Pancreas (tissue), 10 donors: ENCODE data around the gene PPIL6. TPM values are rescaled to one million over a fixed set of nuclear protein-coding genes. Genes with fewer than 3 reads are reported as not detected.

Source experiments
- ATAC-seq, 4 donors: fragments of 200-7000 bp; cut with Tn5 transposase; one replicate each; pipeline versions ENCODE4 v1.8.0 to v1.9.1; 2020; ENCODE audit warnings: mild to moderate bottlenecking in 4 of 4, moderate library complexity in 4 of 4
- DNase-seq, 6 donors: peaks; one replicate each; pipeline ENCODE4 v3.0.0-alpha.2; 2020
- FAIRE-seq: peaks from 2 replicates; lab custom pipeline; 2012; peaks lifted over from hg19 to GRCh38; lab: Jason Lieb, UNC
- H3K27ac ChIP-seq, 4 donors: fragments of 200-600 bp; sonication (generic); 1 replicate in 3 of 4; 2 replicates in 1 of 4; pipeline versions ENCODE4 v1.5.0 to v1.8.0; 2020
- H3K27me3 ChIP-seq, 4 donors: fragments of 200-600 bp; one replicate each; pipeline ENCODE4 v1.8.0; 2021
- H3K36me3 ChIP-seq, 3 donors: fragments of 200-600 bp; sonication (generic) in 1 of 3; one replicate each; pipeline versions ENCODE4 v1.5.0 to v1.8.0; 2020 to 2021
- H3K4me1 ChIP-seq, 3 donors: fragments of 200-600 bp; one replicate each; pipeline ENCODE4 v1.8.0; 2021
- H3K4me3 ChIP-seq, 4 donors: fragments of 200-600 bp; sonication (generic) in 2 of 4; one replicate each; pipeline versions ENCODE4 v1.5.0 to v1.8.0; 2020 to 2021
- H3K9me3 ChIP-seq, 4 donors: fragments of 200-600 bp; one replicate each; pipeline ENCODE4 v1.8.0; 2021
- WGBS, 2 donors: extraction: QIAGEN DNeasy Blood & Tissue Kit; methylation state at CpG; one replicate each; pipeline ENCODE4 v1.1.7; 2013; 5-methylcytosine and 5-hydroxymethylcytosine counted together
- intact Hi-C, 3 donors: fragments of 100-400 bp; cut with DNase I; formaldehyde crosslinking; loops; one replicate each; pipeline versions ENCODE4 v1.11.1 to v1.14.2; 2022
- polyA plus RNA-seq, 2 donors: library from polyadenylated mRNA; stranded (reverse); fragments of 200-250 nt; gene quantifications; one replicate each; pipeline ENCODE4 v1.2.3, GENCODE V29; 2013
- total RNA-seq, 6 donors: library from RNA; stranded (reverse); fragmentation: NEBNext Ultra II Directional in 4 of 6; extraction: Animal tissue kit (Norgen Biotek cat#: 25700) in 4 of 6; gene quantifications; one replicate each; pipeline versions ENCODE4 v1.2.1 to v1.2.4, GENCODE V29; 2021 to 2023
- TF ChIP-seq, protein P1 (sequence below), 4 donors: fragments of 200-600 bp; sonication (generic) in 3 of 4; IDR thresholded peaks; one replicate each; pipeline versions ENCODE4 v1.5.0 to v1.8.0; 2021; ENCODE audit warnings: antibody characterized with exemption in 4 of 4
- donor health status: healthy with polysubstance abuse.
- donor health status: DM: no; HTN: no; CAD: no; lungs with moderate emphysema.
- donor health status: DM: no; HTN: no; CAD: no.
- donor health status: control.
- donor health status: control.
- donor health status: Bipolar disorder and iron deficiency.
- donor health status: DM: yes; HTN: yes; CAD: no.
- donor health status: DM: no; HTN: no; CAD: no.
- donor health status: DM: no; HTN: no; CAD: no.
- donor health status: DM: yes; HTN: yes; CAD: no.

The PPIL6 gene
- total and polyA plus RNA-seq, 8 donors, result 1.1 to 3.4 (median 2.0) TPM

DNA sequence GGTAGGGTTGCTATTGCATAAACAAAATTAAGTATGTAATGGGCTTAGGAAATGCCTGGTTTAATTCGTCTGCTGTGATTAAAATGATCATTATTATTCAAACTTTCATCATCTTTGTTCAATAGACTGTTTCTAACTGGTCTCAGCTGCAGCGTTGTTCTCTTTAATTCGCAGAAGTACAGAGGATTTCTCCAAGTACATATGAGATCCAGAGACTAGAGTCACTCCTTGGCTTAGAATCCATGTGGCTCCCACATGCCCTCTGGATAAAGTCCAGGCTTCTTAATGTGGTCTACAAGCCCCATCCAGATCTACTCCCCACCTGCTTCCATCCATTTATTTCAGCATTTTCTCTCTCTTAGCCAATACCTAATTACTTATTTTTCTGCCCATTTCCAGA is 43.7 kb upstream of the PPIL6 start:
- Histone ChIP-seq H3K27ac (no peak overlapping the region), H3K4me3 (peak overlapping the region in 2 of 4 donors; percentile 29 to 99), H3K27me3 (no peaks in the 10 kb centered on the region), H3K9me3 (no peaks in the 10 kb centered on the region), H3K36me3 (no peaks in the 10 kb centered on the region), H3K4me1 (peaks cover 5 to 28% (median 10%) of the 10 kb centered on the region in 3 donors)
- intact Hi-C loops, result no loop called here
- DNase-seq, result no peak
- ATAC-seq, result no peak
- 35 to 44% methylated on average over 3 of the region's 3 CpGs for WGBS, 2 donors
- TF ChIP-seq, protein P1, sequence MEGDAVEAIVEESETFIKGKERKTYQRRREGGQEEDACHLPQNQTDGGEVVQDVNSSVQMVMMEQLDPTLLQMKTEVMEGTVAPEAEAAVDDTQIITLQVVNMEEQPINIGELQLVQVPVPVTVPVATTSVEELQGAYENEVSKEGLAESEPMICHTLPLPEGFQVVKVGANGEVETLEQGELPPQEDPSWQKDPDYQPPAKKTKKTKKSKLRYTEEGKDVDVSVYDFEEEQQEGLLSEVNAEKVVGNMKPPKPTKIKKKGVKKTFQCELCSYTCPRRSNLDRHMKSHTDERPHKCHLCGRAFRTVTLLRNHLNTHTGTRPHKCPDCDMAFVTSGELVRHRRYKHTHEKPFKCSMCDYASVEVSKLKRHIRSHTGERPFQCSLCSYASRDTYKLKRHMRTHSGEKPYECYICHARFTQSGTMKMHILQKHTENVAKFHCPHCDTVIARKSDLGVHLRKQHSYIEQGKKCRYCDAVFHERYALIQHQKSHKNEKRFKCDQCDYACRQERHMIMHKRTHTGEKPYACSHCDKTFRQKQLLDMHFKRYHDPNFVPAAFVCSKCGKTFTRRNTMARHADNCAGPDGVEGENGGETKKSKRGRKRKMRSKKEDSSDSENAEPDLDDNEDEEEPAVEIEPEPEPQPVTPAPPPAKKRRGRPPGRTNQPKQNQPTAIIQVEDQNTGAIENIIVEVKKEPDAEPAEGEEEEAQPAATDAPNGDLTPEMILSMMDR (IDR thresholded peaks at IDR 0.05), result no peak
- FAIRE-seq, result no peak

DNA sequence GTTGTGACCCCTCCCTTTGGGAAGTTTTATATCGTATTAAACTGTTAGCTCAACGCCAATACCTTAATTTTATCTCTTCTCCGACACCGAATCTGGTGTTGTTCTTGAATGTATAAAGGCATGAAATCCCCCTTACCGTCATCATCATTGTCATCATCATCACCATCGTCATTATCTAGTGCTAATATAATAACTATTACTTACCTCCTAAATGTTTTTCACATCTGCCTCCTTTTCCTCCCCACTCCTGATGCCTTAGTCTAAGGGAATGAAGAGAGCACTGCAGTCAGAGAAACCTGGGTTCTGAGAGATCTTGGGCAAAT is 43.3 kb upstream of the PPIL6 start:
- Histone ChIP-seq H3K36me3 (no peaks in the 10 kb centered on the region), H3K4me3 (peak overlapping the region in 3 of 4 donors; percentile 29 to 99 (median 93)), H3K4me1 (peaks cover 5 to 33% (median 10%) of the 10 kb centered on the region in 3 donors), H3K27me3 (no peaks in the 10 kb centered on the region), H3K9me3 (no peaks in the 10 kb centered on the region), H3K27ac (no peak overlapping the region)
- WGBS, 2 donors, result 0% methylated on average over 6 of the region's 6 CpGs
- FAIRE-seq, result no peak
- no peak for DNase-seq
- intact Hi-C loops, result no loop called here
- TF ChIP-seq, protein P1 (IDR thresholded peaks at IDR 0.05), result no peak
- ATAC-seq, result no peak

DNA sequence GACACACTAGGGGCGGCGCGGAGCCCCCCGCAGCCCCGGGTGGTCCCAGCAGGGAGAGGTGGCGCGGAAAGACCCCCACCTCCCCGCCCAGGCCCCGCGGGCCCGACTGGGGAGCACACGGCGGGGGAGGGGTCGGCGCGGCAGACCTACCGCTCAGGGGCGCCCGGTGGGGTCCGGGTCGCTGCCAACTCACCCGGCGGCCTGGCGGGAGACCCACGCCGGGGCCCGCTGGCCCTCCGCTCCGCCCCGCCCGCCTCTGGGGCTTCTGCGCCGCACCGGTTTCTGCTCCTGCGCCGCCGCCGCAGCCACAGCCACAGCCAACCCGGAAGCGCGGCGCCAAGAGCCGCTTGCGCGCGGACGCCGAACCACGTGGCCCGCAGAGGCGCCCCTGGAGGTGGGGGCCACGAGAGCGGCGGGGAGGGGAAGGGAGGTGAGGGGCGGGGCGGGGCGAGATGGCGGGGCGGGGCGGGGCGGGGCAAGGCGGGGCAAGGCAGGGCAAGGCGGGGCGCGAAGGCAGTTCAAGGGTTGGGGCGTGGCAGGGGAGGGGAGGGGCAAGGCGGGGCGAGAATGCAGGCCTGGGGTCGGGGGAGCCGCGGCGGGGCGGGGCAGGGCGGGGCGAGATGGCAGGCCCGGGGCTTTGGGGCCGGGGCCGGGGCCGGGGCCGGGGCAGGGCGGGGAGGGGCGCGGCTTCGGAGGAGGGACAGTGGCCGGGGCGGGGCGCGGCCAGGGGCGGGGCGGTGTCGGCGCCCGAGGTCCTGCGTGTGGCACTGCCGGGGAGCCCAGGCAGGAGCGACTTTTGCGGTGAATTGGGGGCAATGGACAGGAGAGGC is 42.7 kb upstream of the PPIL6 start, which contains the start of gene ZBTB24:
Gene ZBTB24 (minus strand): TSS at position 315 of the 830 bp plus-strand sequence. CDS start 1,193 bp downstream, outside the sequence.
- Histone ChIP-seq H3K4me1 (peaks cover 9 to 37% (median 10%) of the 10 kb centered on the region in 3 donors), H3K27ac (peak within 1 kb of the TSS in 3 of 4 donors; percentile 46 to 76 (median 67)), H3K36me3 (no peaks in the 10 kb centered on the region), H3K9me3 (no peaks in the 10 kb centered on the region), H3K4me3 (peak within 1 kb of the TSS; percentile 87 to 99 (median 96)), H3K27me3 (no peaks in the 10 kb centered on the region)
- TF ChIP-seq, protein P1 (IDR thresholded peaks at IDR 0.05), result no peak
- no peak for FAIRE-seq
- peak; percentile 88 to 96 (median 92) for DNase-seq
- 1 to 2% methylated on average over 35 to 88 of the region's 97 CpGs for WGBS, 2 donors
- intact Hi-C loops, result no loop called here
- ATAC-seq, result peak; percentile 95 to 97 (median 96)

DNA sequence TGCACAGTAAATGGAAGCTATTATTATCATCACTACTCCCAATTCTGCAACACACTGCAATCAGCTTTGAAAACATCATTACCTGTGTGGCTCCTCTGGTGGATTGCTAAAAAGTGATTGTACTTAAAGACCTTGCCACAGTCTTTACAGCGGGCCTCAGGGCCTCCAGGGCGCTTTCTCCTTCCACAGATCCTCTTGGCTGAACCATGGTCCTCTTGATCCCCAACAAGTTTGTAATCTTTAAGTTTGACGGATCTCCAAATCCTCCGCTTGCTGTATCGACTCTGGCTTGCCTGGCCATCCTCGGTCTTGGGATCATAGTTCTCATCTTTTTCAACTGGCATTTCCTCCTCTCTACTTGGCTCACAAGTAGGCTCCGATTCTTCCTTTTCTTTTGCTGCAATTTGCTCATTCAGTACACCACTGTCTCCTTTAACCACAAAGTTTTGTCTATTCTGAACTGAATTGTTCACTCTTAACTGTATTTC is 40.6 kb upstream of the PPIL6 start:
- Histone ChIP-seq H3K36me3 (no peaks in the 10 kb centered on the region), H3K4me1 (peaks cover 9 to 41% (median 10%) of the 10 kb centered on the region in 3 donors), H3K9me3 (no peaks in the 10 kb centered on the region), H3K27me3 (no peaks in the 10 kb centered on the region), H3K4me3 (no peak overlapping the region), H3K27ac (no peak overlapping the region)
- TF ChIP-seq, protein P1 (IDR thresholded peaks at IDR 0.05), result no peak
- ATAC-seq (no peak), DNase-seq (no peak), FAIRE-seq (no peak)
- intact Hi-C loops, result no loop called here
- 97 to 98% methylated on average over 7 of the region's 7 CpGs for WGBS, 2 donors
